GM12872 (cell line): ENCODE results near the gene PGC.

Source experiments
- CTCF ChIP-seq: IDR thresholded peaks from 3 replicates; pipeline ENCODE4 v1.5.1; 2011; ENCODE audit warnings: low read depth, mild to moderate bottlenecking, low read length, moderate library complexity; ENCODE audit not compliant: insufficient read depth

PGC gene

DNA sequence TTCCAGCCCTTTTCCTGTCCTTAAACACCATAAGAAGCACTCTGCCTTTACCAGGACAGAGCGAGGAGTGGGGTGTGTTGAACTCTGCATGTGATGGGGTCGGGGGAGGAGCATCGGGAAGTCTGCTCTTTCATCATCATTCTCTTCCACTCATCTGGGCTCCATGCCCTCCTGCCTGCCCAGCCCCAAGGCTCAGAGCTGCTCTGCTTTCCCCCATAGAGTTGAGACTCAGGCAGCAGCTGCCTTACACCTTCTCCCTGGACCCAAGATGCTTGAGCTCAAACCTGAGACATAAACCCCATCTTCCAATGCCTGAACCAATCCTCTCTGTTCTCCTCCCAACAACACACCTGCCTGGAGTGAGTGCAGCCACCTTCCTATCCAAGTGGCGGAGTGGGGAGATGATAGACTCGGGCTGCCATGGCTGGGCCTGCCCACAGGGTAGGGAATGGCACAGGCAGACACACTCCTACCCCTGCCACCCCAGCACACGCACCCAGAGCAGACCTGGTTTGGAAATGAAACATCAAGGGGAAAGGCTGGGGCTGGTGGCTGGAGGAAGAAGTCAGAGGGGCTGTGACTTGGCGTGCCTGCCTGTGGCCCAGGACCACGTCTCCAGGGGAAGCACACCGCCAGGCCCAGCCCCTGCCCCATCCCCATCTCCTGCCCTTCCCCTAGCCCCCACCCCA, 40.2 kb downstream of the PGC start:
- no peak for TF ChIP-seq CTCF

- TF ChIP-seq CTCF: peak; percentile 92
These were observed 41.0 kb downstream of the PGC start for GRCh38 chr6:41705996-41706835.

DNA sequence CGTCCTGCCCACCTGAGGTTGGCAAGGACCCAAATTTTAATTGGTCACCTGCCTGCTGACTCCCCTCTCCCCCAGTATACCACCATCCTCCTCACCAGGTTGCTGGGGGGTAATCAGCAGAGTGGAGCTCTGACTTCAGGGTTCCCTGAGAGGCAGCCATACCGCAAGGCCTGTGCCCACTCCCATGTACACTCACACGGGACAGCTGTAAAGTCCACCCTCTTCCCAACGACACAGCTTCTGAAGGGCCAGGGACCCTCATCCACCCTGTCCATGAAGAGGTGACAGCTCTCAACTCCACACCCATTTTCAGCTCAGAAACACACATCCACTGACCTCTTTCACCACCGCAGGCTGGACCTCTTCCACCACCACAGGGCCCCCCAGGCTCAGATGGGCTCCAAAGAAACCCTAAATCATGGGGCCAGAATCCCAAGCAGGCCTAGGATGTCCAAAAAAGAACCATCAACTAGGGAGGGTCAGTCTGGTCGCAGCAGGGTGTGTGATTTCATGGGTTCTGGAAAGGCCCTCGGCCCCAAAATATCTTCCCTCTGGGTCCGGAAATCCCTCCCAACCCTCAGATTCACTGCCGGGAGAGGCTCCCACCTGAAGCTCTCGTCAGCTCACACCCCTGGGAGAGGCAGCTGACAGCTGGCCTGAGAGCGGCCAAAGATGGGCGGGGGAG, 41.7 kb downstream of the PGC start:
- no peak for TF ChIP-seq CTCF

DNA sequence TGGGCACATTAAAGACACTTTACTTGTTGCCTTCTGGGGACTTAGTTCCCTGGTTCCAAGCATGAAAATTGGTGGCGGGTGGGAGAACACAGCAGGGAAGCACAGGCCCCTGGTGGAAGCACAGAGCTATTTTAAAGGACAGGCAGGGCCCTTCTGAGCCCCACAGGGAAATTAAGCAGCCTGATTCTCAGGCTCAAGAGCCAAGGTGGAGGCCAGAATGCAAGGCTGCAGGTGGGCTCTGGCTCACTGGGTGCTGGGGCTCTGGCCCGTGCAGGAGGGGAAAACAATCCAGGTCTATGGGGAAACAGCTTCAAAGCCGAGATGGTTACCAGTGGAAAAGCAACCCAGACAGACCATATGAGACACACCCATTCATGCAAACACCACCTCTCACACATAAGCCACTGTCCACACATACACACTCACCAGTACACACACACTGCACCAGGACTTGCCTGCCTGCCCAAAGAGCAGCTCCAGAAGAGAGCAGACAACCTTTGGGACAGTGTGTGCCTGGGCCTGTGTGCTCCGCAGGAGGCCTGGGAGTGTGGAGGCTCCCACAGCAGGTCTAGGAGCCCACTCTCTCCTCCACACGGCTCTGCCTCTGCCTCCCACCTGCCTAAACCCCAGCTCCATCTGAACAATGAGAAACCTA, 42.4 kb downstream of the PGC start:
- TF ChIP-seq CTCF: no peak; the same call in 2 of the 3 replicates

GRCh38 chr6:41704028-41704427, 43.2 kb downstream of the PGC start:
- TF ChIP-seq CTCF: no peak

DNA sequence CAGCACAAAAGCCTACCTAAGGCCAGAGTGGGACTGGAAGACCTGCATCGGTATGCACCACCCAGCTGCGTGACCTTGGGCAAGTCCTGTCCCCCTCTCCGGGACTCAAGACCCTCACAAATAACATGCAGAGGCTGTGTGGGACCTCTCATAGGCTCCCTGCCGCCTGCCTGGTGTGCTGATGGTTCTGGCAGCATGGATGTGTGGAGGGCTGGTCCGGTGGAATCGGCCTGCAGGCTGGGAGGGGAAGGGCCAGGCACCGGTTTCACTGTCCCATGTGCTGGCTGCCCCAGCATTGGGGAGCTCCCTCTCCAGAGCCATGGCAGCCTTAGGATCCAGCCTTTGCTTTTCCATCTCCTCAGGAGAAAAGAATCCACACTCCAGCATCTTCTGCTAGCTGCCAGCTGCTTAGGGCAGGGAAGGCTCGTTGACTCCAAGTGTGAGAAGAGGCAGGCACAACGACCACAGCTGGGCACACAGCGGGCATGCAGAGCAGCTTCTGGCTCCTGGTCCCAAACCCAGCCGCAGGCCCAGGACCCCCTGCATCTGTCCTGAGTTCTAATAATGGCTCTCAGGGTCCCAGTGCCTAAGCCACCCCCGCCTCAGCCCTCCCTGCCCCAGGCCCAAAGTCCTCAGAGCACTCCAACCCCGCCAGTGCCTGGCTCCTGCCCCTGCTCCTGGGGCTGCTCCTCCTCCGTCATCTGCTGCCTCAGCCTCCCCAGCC, 44.3 kb downstream of the PGC start:
- no peak for TF ChIP-seq CTCF
